Liver (tissue), 9 donors: ENCODE results near the gene TTYH3. TPM values are rescaled to one million over a fixed set of nuclear protein-coding genes. Genes with fewer than 3 reads are reported as not detected.

Experiments
- DNase-seq: peaks from one replicate; pipeline ENCODE4 v3.0.0-alpha.2; 2017; ENCODE audit warnings: low spot score
- H3K27ac ChIP-seq, 2 donors: one replicate each; pipeline ENCODE4 v1.7.0; 2013; ENCODE audit warnings: inconsistent platforms in 2 of 2, low read length in 2 of 2, control low read depth in 1 of 2, low read depth in 1 of 2, mild to moderate bottlenecking in 1 of 2
- H3K27me3 ChIP-seq, 4 donors: one replicate each; pipeline versions ENCODE4 v1.6.1 to v1.7.0; 2013; ENCODE audit warnings: low read length in 3 of 4, inconsistent platforms in 1 of 4, mild to moderate bottlenecking in 1 of 4, moderate library complexity in 1 of 4; ENCODE audit not compliant: control insufficient read depth in 4 of 4, insufficient read depth in 4 of 4
- H3K36me3 ChIP-seq, 4 donors: one replicate each; pipeline versions ENCODE4 v1.6.1 to v1.7.0; 2013; ENCODE audit warnings: low read length in 3 of 4, mild to moderate bottlenecking in 3 of 4, low read depth in 1 of 4, moderate library complexity in 1 of 4; ENCODE audit not compliant: control insufficient read depth in 4 of 4, insufficient read depth in 3 of 4
- H3K4me1 ChIP-seq, 4 donors: one replicate each; pipeline versions ENCODE4 v1.6.1 to v1.7.0; 2013; ENCODE audit warnings: low read length in 3 of 4, mild to moderate bottlenecking in 3 of 4, moderate library complexity in 1 of 4; ENCODE audit not compliant: control insufficient read depth in 4 of 4, insufficient read depth in 4 of 4
- H3K4me3 ChIP-seq, 3 donors: one replicate each; pipeline versions ENCODE4 v1.6.1 to v1.7.0; 2013; ENCODE audit warnings: low read length in 3 of 3, control low read depth in 1 of 3, low read depth in 1 of 3, mild to moderate bottlenecking in 1 of 3
- H3K9ac ChIP-seq, 2 donors: one replicate each; pipeline ENCODE4 v1.7.0; 2013; ENCODE audit warnings: low read length in 2 of 2, mild to moderate bottlenecking in 2 of 2, moderate library complexity in 2 of 2, control low read depth in 1 of 2, low read depth in 1 of 2
- H3K9me3 ChIP-seq, 4 donors: one replicate each; pipeline versions ENCODE4 v1.6.1 to v1.7.0; 2013; ENCODE audit warnings: low read length in 3 of 4; ENCODE audit not compliant: control insufficient read depth in 4 of 4
- ATF3 ChIP-seq: IDR thresholded peaks from 2 replicates; pipeline ENCODE4 v1.6.1; 2016; ENCODE audit warnings: antibody characterized with exemption
- CTCF ChIP-seq: fragments of 150-350 bp; IDR thresholded peaks from 2 replicates; pipeline ENCODE4 v1.5.1; 2017; ENCODE audit warnings: improper control_type of control experiment, low read depth, low read length; ENCODE audit not compliant: missing input control
- EGR1 ChIP-seq, 2 donors: IDR thresholded peaks; 2 replicates each; pipeline ENCODE4 v1.6.1; 2016 to 2018; ENCODE audit warnings: antibody characterized with exemption in 2 of 2, low read depth in 2 of 2
- FOXA1 ChIP-seq: IDR thresholded peaks from 2 replicates; pipeline ENCODE4 v1.6.1; 2016; ENCODE audit warnings: antibody characterized with exemption
- FOXA2 ChIP-seq: IDR thresholded peaks from 2 replicates; pipeline ENCODE4 v1.6.1; 2016; ENCODE audit warnings: antibody characterized with exemption
- GABPA ChIP-seq, 2 donors: IDR thresholded peaks in 1 of 2; conservative IDR thresholded peaks in 1 of 2; 2 replicates each; pipeline ENCODE4 v1.6.1; 2016; ENCODE audit warnings: antibody characterized with exemption in 2 of 2, mild to moderate bottlenecking in 1 of 2, moderate library complexity in 1 of 2
- HNF4G ChIP-seq: IDR thresholded peaks from 2 replicates; pipeline ENCODE4 v1.6.1; 2016; ENCODE audit warnings: antibody characterized with exemption
- JUND ChIP-seq, 2 donors: IDR thresholded peaks; 2 replicates each; pipeline ENCODE4 v1.6.1; 2016; ENCODE audit warnings: antibody characterized with exemption in 2 of 2
- MAX ChIP-seq: IDR thresholded peaks from 2 replicates; pipeline ENCODE4 v1.6.1; 2016; ENCODE audit warnings: antibody characterized with exemption
- NR2F2 ChIP-seq: IDR thresholded peaks from 2 replicates; pipeline ENCODE4 v1.6.1; 2016; ENCODE audit warnings: antibody characterized with exemption
- RAD21 ChIP-seq, 2 donors: IDR thresholded peaks; 2 replicates each; pipeline ENCODE4 v1.6.1; 2016; ENCODE audit warnings: antibody characterized with exemption in 2 of 2, mild to moderate bottlenecking in 2 of 2
- RXRA ChIP-seq, 2 donors: IDR thresholded peaks; 2 replicates each; pipeline ENCODE4 v1.6.1; 2017 to 2018; ENCODE audit warnings: antibody characterized with exemption in 2 of 2, mild to moderate bottlenecking in 1 of 2
- TAF1 ChIP-seq: conservative IDR thresholded peaks from 2 replicates; pipeline ENCODE4 v1.6.1; 2016; ENCODE audit warnings: antibody characterized with exemption, mild to moderate bottlenecking
- YY1 ChIP-seq: IDR thresholded peaks from 2 replicates; pipeline ENCODE4 v1.6.1; 2016; ENCODE audit warnings: antibody characterized with exemption, mild to moderate bottlenecking
- WGBS: extraction: QIAGEN DNeasy Blood & Tissue Kit; methylation state at CpG from one replicate; pipeline ENCODE4 v1.1.7; 2013; 5-methylcytosine and 5-hydroxymethylcytosine counted together
- polyA plus RNA-seq, 2 donors: library from polyadenylated mRNA; stranded (reverse) in 1 of 2; unstranded in 1 of 2; fragments of 200-250 nt in 1 of 2; fragments of >200 nt in 1 of 2; fragmentation: Nextera tagmentation in 1 of 2; extraction: Ambion mirVana in 1 of 2; gene quantifications; one replicate each; pipeline versions ENCODE4 v1.2.1 to v1.2.3, GENCODE V29; 2013 to 2015
- total RNA-seq, 2 donors: library from RNA; depleted of rRNA; stranded (reverse); fragments of >200 nt; gene quantifications; one replicate each; pipeline ENCODE4 v1.2.3, GENCODE V29; 2014
- TF ChIP-seq, protein P1 (sequence below): IDR thresholded peaks from 2 replicates; pipeline ENCODE4 v1.6.1; 2016; ENCODE audit warnings: antibody characterized with exemption, mild to moderate bottlenecking
- donor health status: healthy.
- donor health status: healthy.
- donor health status: healthy.
- donor health status: healthy.
- donor health status: healthy.

The TTYH3 gene
- total and polyA plus RNA-seq, 4 donors, result 8.2 to 19.6 (median 17.4) TPM

DNA sequence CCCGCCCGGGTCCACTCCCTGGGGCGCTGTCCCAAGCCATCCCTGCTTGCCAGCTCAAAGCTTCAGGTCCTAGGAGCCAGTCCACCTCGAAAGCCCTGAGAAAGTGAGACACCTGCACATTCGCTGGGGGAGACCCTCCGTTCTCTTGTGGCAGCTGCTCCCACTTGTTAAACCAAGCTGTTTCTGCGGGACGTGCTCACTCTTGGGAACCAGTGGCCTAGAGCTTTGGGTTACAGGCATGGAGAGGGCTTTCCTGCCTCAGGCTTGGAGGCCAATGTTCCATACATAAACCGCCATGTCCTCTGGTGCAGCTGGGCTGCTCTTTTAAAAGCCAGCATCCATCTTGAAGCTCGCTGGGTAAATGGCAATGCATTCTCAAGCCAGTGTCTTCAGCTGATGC, 19.9 kb upstream of the TTYH3 start:
- Histone ChIP-seq H3K4me3 (no peak overlapping the region), H3K27me3 (no peaks in the 10 kb centered on the region), H3K9ac (no peak overlapping the region), H3K9me3 (no peaks in the 10 kb centered on the region), H3K36me3 (no peaks in the 10 kb centered on the region), H3K27ac (no peak overlapping the region), H3K4me1 (peaks cover 0 to 12% (median 11%) of the 10 kb centered on the region in 4 donors)
- DNase-seq, result no peak
- TF ChIP-seq, protein P1, sequence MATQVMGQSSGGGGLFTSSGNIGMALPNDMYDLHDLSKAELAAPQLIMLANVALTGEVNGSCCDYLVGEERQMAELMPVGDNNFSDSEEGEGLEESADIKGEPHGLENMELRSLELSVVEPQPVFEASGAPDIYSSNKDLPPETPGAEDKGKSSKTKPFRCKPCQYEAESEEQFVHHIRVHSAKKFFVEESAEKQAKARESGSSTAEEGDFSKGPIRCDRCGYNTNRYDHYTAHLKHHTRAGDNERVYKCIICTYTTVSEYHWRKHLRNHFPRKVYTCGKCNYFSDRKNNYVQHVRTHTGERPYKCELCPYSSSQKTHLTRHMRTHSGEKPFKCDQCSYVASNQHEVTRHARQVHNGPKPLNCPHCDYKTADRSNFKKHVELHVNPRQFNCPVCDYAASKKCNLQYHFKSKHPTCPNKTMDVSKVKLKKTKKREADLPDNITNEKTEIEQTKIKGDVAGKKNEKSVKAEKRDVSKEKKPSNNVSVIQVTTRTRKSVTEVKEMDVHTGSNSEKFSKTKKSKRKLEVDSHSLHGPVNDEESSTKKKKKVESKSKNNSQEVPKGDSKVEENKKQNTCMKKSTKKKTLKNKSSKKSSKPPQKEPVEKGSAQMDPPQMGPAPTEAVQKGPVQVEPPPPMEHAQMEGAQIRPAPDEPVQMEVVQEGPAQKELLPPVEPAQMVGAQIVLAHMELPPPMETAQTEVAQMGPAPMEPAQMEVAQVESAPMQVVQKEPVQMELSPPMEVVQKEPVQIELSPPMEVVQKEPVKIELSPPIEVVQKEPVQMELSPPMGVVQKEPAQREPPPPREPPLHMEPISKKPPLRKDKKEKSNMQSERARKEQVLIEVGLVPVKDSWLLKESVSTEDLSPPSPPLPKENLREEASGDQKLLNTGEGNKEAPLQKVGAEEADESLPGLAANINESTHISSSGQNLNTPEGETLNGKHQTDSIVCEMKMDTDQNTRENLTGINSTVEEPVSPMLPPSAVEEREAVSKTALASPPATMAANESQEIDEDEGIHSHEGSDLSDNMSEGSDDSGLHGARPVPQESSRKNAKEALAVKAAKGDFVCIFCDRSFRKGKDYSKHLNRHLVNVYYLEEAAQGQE, result no peak
- TF ChIP-seq ATF3 (no peak), FOXA2 (no peak), RAD21 (IDR thresholded peaks at IDR 0.05) (no peak), TAF1 (no peak), YY1 (no peak), EGR1 (IDR thresholded peaks at IDR 0.05; ENCODE audit: low read depth in 2 of 2) (no peak), RXRA (IDR thresholded peaks at IDR 0.05) (no peak), FOXA1 (no peak), HNF4G (no peak), GABPA (IDR thresholded peaks at IDR 0.05 in 1 of 2, conservative IDR thresholded peaks at IDR 0.05 in 1 of 2) (no peak)
- WGBS, result 97% methylated on average over 10 of the region's 10 CpGs

DNA sequence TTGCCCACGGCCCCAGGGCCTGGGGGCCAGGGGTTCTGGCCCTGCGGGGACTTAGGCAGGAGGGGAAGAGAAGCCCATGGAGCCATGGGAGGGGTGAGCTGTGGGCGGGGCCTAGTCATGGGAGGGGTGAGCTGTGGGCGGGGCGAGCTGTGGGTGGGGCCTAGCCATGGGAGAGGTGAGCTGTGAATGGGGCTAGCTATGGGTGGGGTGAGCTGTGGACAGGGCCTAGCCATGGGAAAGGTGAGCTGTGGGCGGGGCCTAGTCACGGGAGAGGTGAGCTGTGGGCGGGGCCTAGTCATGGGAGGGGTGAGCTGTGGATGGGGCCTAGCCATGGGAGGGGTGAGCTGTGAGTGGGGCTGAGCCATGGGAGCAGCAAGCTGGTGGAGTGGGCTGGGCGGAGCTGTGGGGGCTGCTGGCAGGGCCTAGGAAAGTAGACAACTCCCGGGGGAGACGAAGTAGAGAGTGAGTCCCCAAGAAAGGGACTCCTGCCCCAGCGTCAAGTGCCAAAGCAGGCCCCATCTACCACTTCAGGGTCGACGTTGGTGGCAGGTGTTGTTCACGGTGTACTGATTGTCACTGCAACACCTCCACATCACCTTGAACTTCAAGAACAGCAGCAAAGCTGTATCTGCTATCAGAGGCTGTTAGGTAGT, 19.2 kb upstream of the TTYH3 start:
- H3K27me3 ChIP-seq, result no peaks in the 10 kb centered on the region
- TF ChIP-seq YY1 (no peak), JUND (IDR thresholded peaks at IDR 0.05) (no peak), RXRA (IDR thresholded peaks at IDR 0.05) (no peak), ATF3 (no peak), RAD21 (IDR thresholded peaks at IDR 0.05) (no peak), NR2F2 (no peak), FOXA2 (no peak), MAX (no peak), HNF4G (no peak), EGR1 (IDR thresholded peaks at IDR 0.05; ENCODE audit: low read depth in 2 of 2) (no peak), CTCF (no peak), TAF1 (no peak), FOXA1 (no peak)
- no peaks in the 10 kb centered on the region for H3K9me3 ChIP-seq
- H3K4me3 ChIP-seq, result no peak overlapping the region
- DNase-seq, result no peak
- no peak overlapping the region for H3K9ac ChIP-seq
- no peaks in the 10 kb centered on the region for H3K36me3 ChIP-seq
- 83% methylated on average over 15 of the region's 15 CpGs for WGBS
- peaks cover 0 to 12% (median 11%) of the 10 kb centered on the region in 4 donors for H3K4me1 ChIP-seq
- H3K27ac ChIP-seq, result no peak overlapping the region
